Endothelial cell of umbilical vein (primary cell): ENCODE results near the gene DNHD1. TPM values are rescaled to one million over a fixed set of nuclear protein-coding genes. Genes with fewer than 3 reads are reported as not detected.

ENCODE experiments used
- BruUV-seq: library from RNA; stranded (reverse); fragments of 400-500 nt; replicated peaks from 2 replicates; lab custom pipeline; 2021; lab: Mats Ljungman, UMichigan
- CTCF ChIA-PET: fragments of 300-600, 350-600 bp; sonication (Branson Sonifier 250); formaldehyde crosslinking; loops from one replicate; lab custom pipeline; 2021; ENCODE audit warnings: antibody characterized with exemption, inconsistent platforms; lab: Charles Lee
- POLR2A ChIA-PET: fragments of 300-600, 350-600 bp; sonication (Branson Sonifier 250); formaldehyde crosslinking; loops from one replicate; lab custom pipeline; 2021; ENCODE audit warnings: antibody characterized with exemption, inconsistent platforms; lab: Charles Lee
- DNase-seq: peaks from one replicate; pipeline ENCODE4 v3.0.0-alpha.2; 2011; ENCODE audit warnings: low read depth, low spot score
- FAIRE-seq: peaks from 2 replicates; lab custom pipeline; 2011; peaks lifted over from hg19 to GRCh38; lab: Jason Lieb, UNC
- H2AFZ ChIP-seq: 2 replicates; pipeline ENCODE4 v1.6.0; 2012; ENCODE audit warnings: low read depth, low read length, control low read depth, inconsistent platforms
- H3K27ac ChIP-seq: 2 replicates; pipeline ENCODE4 v1.5.1; 2011; ENCODE audit warnings: low read depth, mild to moderate bottlenecking, control low read depth, low read length, moderate library complexity; ENCODE audit not compliant: insufficient read depth
- H3K27me3 ChIP-seq, 2 experiments: 2 replicates each; pipeline versions ENCODE4 v1.6.0 to v1.6.1; 2011; ENCODE audit warnings: low read length in 2 of 2, mixed read lengths in 1 of 2; ENCODE audit not compliant: control insufficient read depth in 2 of 2, insufficient read depth in 2 of 2
- H3K36me3 ChIP-seq, 2 experiments: 2 replicates in 1 of 2; 3 replicates in 1 of 2; pipeline ENCODE4 v1.5.1; 2011; ENCODE audit warnings: low read length in 2 of 2, mild to moderate bottlenecking in 1 of 2, moderate library complexity in 1 of 2; ENCODE audit not compliant: control insufficient read depth in 2 of 2, insufficient read depth in 2 of 2; ENCODE audit errors: extremely low read depth in 1 of 2
- H3K4me1 ChIP-seq: 3 replicates; pipeline ENCODE4 v1.5.1; 2011; ENCODE audit warnings: mild to moderate bottlenecking, low read length; ENCODE audit not compliant: control insufficient read depth, insufficient read depth; ENCODE audit errors: extremely low read depth
- H3K4me2 ChIP-seq: 2 replicates; pipeline ENCODE4 v1.6.1; 2011; ENCODE audit warnings: low read length, control low read depth, mixed read lengths; ENCODE audit not compliant: insufficient read depth
- H3K4me3 ChIP-seq, 3 experiments: fragments of 200-600 bp in 1 of 3; sonication (generic), shearing (Covaris generic) in 1 of 3; replicated peaks in 1 of 3; 2 replicates each; pipeline ENCODE4 v1.5.1; 2011 to 2016; ENCODE audit warnings: control low read depth in 3 of 3, low read length in 3 of 3, mild to moderate bottlenecking in 2 of 3, inconsistent platforms in 1 of 3, low read depth in 1 of 3, moderate library complexity in 1 of 3; ENCODE audit not compliant: insufficient read depth in 1 of 3
- H3K79me2 ChIP-seq: 2 replicates; pipeline ENCODE4 v1.6.0; 2012; ENCODE audit warnings: low read length, inconsistent platforms; ENCODE audit not compliant: control insufficient read depth, insufficient read depth
- H3K9ac ChIP-seq: replicated peaks from 2 replicates; pipeline ENCODE3; 2011; ENCODE audit warnings: low read length, control low read depth; ENCODE audit not compliant: insufficient read depth; ENCODE audit errors: extremely low read depth
- H3K9me1 ChIP-seq: replicated peaks from 3 replicates; pipeline ENCODE4 v1.6.0; 2011; ENCODE audit warnings: mild to moderate bottlenecking, low read length; ENCODE audit not compliant: control insufficient read depth, insufficient read depth; ENCODE audit errors: extremely low read depth
- H3K9me3 ChIP-seq: replicated peaks from 2 replicates; pipeline ENCODE4 v1.5.1; 2012; ENCODE audit warnings: low read length, inconsistent platforms; ENCODE audit not compliant: control insufficient read depth, insufficient read depth
- H4K20me1 ChIP-seq: replicated peaks from 2 replicates; pipeline ENCODE3; 2011; ENCODE audit warnings: mild to moderate bottlenecking, low read length; ENCODE audit not compliant: control insufficient read depth, insufficient read depth; ENCODE audit errors: extremely low read depth
- EZH2 ChIP-seq: IDR thresholded peaks from 2 replicates; pipeline ENCODE4 v1.6.1; 2012; ENCODE audit warnings: borderline replicate concordance, low read depth, mild to moderate bottlenecking, moderate library complexity, low read length, inconsistent platforms; ENCODE audit not compliant: severe bottlenecking
- FOS ChIP-seq: IDR thresholded peaks from 2 replicates; pipeline ENCODE4 v1.6.1; 2011; ENCODE audit warnings: mild to moderate bottlenecking, low read length, moderate library complexity, borderline replicate concordance; ENCODE audit not compliant: insufficient read depth
- GATA2 ChIP-seq: IDR thresholded peaks from 2 replicates; pipeline ENCODE4 v1.7.0; 2011; ENCODE audit warnings: low read depth, mild to moderate bottlenecking, moderate library complexity, mixed read lengths, low read length; ENCODE audit not compliant: insufficient read length, insufficient read depth
- JUN ChIP-seq: IDR thresholded peaks from 2 replicates; pipeline ENCODE4 v1.6.1; 2011; ENCODE audit warnings: borderline replicate concordance, low read depth; ENCODE audit not compliant: insufficient read length, insufficient read depth
- MYC ChIP-seq: IDR thresholded peaks from one replicate; pipeline ENCODE4 v1.6.1; 2011; ENCODE audit warnings: mild to moderate bottlenecking, low read depth, low read length
- POLR2A ChIP-seq: IDR thresholded peaks from 2 replicates; pipeline ENCODE4 v1.6.1; 2012; ENCODE audit warnings: low read depth, mild to moderate bottlenecking, control low read depth, low read length
- POLR2AphosphoS5 ChIP-seq: IDR thresholded peaks from 2 replicates; pipeline ENCODE4 v1.6.1; 2012; ENCODE audit warnings: low read depth, mild to moderate bottlenecking, control low read depth, low read length, moderate library complexity; ENCODE audit not compliant: insufficient read depth
- dilution Hi-C: fragments of 300-500 bp; cut with MboI; formaldehyde crosslinking; loops from one replicate; pipeline ENCODE4 v1.15.0; 2019; ENCODE audit warnings: low sequenced_read_pairs; ENCODE audit not compliant: extremely low pct_ligation_motif_present
- intact Hi-C: fragments of 100-400 bp; cut with micrococcal nuclease; formaldehyde crosslinking; loops from one replicate; pipeline ENCODE4 v1.10.0; 2022
- polyA plus RNA-seq, 4 experiments: library from polyadenylated mRNA; depleted of rRNA in 3 of 4; stranded (reverse) in 3 of 4; unstranded in 1 of 4; fragments of >200 nt; gene quantifications; 2 replicates each; pipeline versions ENCODE4 v1.2.1 to v1.2.3, GENCODE V29; 2011 to 2012; ENCODE audit warnings: missing spikeins in 1 of 4
- total RNA-seq: library from RNA; stranded (reverse); gene quantifications from 2 replicates; pipeline ENCODE4 v1.2.3, GENCODE V29; 2021
- TF ChIP-seq, protein P1 (sequence below), 2 donors: IDR thresholded peaks; 1 replicate in 1 of 2; 2 replicates in 1 of 2; pipeline ENCODE4 v1.5.1; 2011; ENCODE audit warnings: low read length in 2 of 2, mild to moderate bottlenecking in 2 of 2, moderate library complexity in 2 of 2, control low read depth in 1 of 2, inconsistent platforms in 1 of 2, low read depth in 1 of 2; ENCODE audit not compliant: insufficient read depth in 1 of 2; ENCODE audit errors: extremely low read depth in 1 of 2
- TF ChIP-seq, protein P2 (sequence below): IDR thresholded peaks from 2 replicates; pipeline ENCODE4 v1.6.1; 2011; ENCODE audit not compliant: insufficient read depth, insufficient read length

DNHD1 gene
- total and polyA plus RNA-seq, 2 donors (not counting 3 experiments of a cell fraction or from before 2014, with no cell fraction given): 3.7 to 8.6 TPM

DNA sequence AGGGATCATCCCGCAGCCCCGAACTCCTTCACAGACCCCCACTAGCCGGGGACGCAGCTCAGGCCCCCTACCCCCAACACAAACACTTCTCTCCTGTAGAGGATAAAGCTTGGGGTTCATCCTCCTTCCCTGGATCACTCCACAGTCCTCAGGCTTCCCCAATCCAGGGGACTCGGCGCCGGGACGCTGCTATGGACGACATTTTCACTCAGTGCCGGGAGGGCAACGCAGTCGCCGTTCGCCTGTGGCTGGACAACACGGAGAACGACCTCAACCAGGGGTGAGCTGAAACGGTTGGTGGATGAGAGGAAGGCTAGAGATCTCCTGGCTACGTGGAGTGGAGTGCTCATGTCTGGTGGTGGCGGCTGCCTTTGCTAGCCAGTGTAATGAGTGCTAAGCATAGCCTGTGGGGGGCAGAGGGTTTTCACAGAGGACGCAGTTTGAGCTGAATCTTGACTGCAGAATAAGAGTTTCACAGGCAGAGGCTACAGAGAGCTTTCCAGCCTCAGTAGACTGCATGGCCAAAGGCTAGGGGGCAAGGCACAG lies 107.1 kb downstream of the DNHD1 start:
- Histone ChIP-seq H3K9me3 (no peaks in the 10 kb centered on the region), H3K27me3 (no peaks in the 10 kb centered on the region), H4K20me1 (peaks cover 3% of the 10 kb centered on the region), H3K9me1 (no peaks in the 10 kb centered on the region), H3K36me3 (peaks cover 31 to 33% of the 10 kb centered on the region in 2 experiments), H3K79me2 (peaks cover 86% of the 10 kb centered on the region), H3K4me2 (peak overlapping the region; percentile 91), H3K4me3 (peak overlapping the region; percentile 62 to 97 (median 90)), H3K4me1 (peaks cover 50% of the 10 kb centered on the region), H2AFZ (peak overlapping the region; percentile 83), H3K27ac (peak overlapping the region; percentile 83), H3K9ac (peak overlapping the region; percentile 79)
- dilution Hi-C loops: no loop called here
- ChIA-PET CTCF (interaction anchor here (0.6 to 7.7 kb wide), 19 partner anchors 9 to 225 kb away, joined by 3 to 122 read pairs (median 6); partner anchors contain the start of genes ARFIP2, DCHS1, MRPL17 and TAF10), POLR2A (interaction anchor here (0.8 to 1.4 kb wide), 2 partner anchors 14 to 31 kb away, joined by 3 to 6 read pairs; partner anchors contain the start of gene TPP1)
- DNase-seq (peak; percentile 79), FAIRE-seq (peak; percentile 79)
- TSS peak; percentile 58 for BruUV-seq
- TF ChIP-seq, protein P1, sequence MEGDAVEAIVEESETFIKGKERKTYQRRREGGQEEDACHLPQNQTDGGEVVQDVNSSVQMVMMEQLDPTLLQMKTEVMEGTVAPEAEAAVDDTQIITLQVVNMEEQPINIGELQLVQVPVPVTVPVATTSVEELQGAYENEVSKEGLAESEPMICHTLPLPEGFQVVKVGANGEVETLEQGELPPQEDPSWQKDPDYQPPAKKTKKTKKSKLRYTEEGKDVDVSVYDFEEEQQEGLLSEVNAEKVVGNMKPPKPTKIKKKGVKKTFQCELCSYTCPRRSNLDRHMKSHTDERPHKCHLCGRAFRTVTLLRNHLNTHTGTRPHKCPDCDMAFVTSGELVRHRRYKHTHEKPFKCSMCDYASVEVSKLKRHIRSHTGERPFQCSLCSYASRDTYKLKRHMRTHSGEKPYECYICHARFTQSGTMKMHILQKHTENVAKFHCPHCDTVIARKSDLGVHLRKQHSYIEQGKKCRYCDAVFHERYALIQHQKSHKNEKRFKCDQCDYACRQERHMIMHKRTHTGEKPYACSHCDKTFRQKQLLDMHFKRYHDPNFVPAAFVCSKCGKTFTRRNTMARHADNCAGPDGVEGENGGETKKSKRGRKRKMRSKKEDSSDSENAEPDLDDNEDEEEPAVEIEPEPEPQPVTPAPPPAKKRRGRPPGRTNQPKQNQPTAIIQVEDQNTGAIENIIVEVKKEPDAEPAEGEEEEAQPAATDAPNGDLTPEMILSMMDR (IDR thresholded peaks at IDR 0.05; ENCODE audit: extremely low read depth in 1 of 2, insufficient read depth in 1 of 2, low read depth in 1 of 2, low read length in 2 of 2): peak in 1 of 2 donors; percentile 23
- TF ChIP-seq FOS: no peak
- intact Hi-C loops: loop anchor here (1.0 to 2.0 kb wide), 5 partner anchors 14 to 281 kb away; no protein-coding TSS in a partner anchor

DNA sequence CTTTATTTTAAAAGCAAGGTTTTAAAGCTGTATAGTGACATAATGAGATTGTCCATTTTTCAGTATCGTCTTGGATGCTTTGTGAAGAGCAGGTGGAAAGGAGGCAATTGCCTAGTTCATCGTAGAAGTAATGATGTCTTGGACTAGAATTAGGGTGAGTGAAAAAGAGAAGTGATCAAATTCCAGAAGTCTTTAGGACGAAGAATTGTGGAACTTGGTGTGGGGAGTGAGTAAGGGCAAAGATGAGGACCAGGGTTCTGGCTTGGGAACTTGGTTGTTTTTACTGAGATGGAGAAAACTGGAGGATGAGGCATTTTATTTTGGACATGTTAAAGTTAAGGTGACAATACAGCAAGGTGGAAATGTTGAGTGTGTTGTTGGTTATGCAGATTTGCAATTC lies 107.7 kb downstream of the DNHD1 start:
- Histone ChIP-seq H3K9me1 (no peaks in the 10 kb centered on the region), H3K79me2 (peaks cover 83% of the 10 kb centered on the region), H3K36me3 (peaks cover 31 to 35% of the 10 kb centered on the region in 2 experiments), H3K4me2 (peak overlapping the region; percentile 91), H4K20me1 (peaks cover under 1% of the 10 kb centered on the region), H3K27me3 (no peaks in the 10 kb centered on the region), H3K9me3 (no peaks in the 10 kb centered on the region), H2AFZ (no peak overlapping the region), H3K27ac (peak overlapping the region; percentile 83), H3K4me1 (peaks cover 54% of the 10 kb centered on the region), H3K4me3 (peak overlapping the region; percentile 62 to 97 (median 90)), H3K9ac (peak overlapping the region; percentile 79)
- dilution Hi-C loops: no loop called here
- ChIA-PET CTCF (interaction anchor here (0.6 to 7.7 kb wide), 19 partner anchors 8 to 226 kb away, joined by 3 to 122 read pairs (median 6); partner anchors contain the start of genes ARFIP2, DCHS1, MRPL17 and TAF10), POLR2A (interaction anchor here (0.8 to 1.4 kb wide), 2 partner anchors 14 to 31 kb away, joined by 3 to 6 read pairs; partner anchors contain the start of gene TPP1)
- intact Hi-C loops: loop anchor here (1.0 to 2.0 kb wide), 5 partner anchors 14 to 282 kb away; no protein-coding TSS in a partner anchor
- FAIRE-seq (no peak), DNase-seq (peak; percentile 25)
- TF ChIP-seq, protein P2, sequence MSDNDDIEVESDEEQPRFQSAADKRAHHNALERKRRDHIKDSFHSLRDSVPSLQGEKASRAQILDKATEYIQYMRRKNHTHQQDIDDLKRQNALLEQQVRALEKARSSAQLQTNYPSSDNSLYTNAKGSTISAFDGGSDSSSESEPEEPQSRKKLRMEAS: no peak
- no peak for TF ChIP-seq POLR2A
- no peak for TF ChIP-seq FOS
- no peak for TF ChIP-seq EZH2
- no peak for TF ChIP-seq MYC
- TF ChIP-seq POLR2AphosphoS5: no peak
- TF ChIP-seq GATA2: no peak
- no peak for TF ChIP-seq JUN
- TF ChIP-seq, protein P1 (IDR thresholded peaks at IDR 0.05; ENCODE audit: extremely low read depth in 1 of 2, insufficient read depth in 1 of 2, low read depth in 1 of 2, low read length in 2 of 2): no peak
- no TSS peak for BruUV-seq
